Coronary artery (tissue), 2 donors: ENCODE results near the gene FHDC1.

ENCODE experiments used
- DNase-seq: peaks from one replicate; pipeline ENCODE4 v3.0.0-alpha.2; 2017; ENCODE audit warnings: low spot score
- H3K27ac ChIP-seq, 2 donors: fragments of 200-600 bp; sonication (generic); one replicate each; pipeline ENCODE4 v1.5.1; 2016 to 2019
- H3K4me3 ChIP-seq: fragments of 200-600 bp; sonication (generic); 2 replicates; pipeline ENCODE4 v1.5.1; 2016; ENCODE audit warnings: mild to moderate bottlenecking, moderate library complexity
- TF ChIP-seq, protein P1 (sequence below): fragments of 200-600 bp; sonication (generic); IDR thresholded peaks from one replicate; pipeline ENCODE4 v1.5.1; 2019; ENCODE audit warnings: antibody characterized with exemption

Gene FHDC1

DNA sequence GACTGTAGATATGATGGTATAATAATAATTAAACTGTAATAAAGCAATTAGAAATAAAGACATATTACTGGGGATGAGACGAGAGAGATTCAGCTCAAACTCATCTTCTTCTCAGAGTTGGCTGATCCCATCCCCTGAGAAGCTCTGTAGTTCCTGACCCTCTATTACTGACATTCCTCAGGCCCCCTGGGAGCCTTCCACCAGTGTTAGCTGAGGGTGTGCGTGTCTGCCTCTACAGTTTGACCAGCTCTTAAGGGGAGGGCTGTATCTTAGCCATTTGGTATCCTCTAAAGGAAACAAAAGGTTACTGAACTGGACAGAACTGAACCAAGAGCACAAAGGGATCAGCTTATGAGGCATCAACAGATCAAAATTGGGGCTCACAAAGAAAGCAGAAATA lies 11.2 kb downstream of the FHDC1 start:
- DNase-seq = no peak
- Histone ChIP-seq H3K4me3 (no peak overlapping the region), H3K27ac (no peak overlapping the region)
- TF ChIP-seq, protein P1, sequence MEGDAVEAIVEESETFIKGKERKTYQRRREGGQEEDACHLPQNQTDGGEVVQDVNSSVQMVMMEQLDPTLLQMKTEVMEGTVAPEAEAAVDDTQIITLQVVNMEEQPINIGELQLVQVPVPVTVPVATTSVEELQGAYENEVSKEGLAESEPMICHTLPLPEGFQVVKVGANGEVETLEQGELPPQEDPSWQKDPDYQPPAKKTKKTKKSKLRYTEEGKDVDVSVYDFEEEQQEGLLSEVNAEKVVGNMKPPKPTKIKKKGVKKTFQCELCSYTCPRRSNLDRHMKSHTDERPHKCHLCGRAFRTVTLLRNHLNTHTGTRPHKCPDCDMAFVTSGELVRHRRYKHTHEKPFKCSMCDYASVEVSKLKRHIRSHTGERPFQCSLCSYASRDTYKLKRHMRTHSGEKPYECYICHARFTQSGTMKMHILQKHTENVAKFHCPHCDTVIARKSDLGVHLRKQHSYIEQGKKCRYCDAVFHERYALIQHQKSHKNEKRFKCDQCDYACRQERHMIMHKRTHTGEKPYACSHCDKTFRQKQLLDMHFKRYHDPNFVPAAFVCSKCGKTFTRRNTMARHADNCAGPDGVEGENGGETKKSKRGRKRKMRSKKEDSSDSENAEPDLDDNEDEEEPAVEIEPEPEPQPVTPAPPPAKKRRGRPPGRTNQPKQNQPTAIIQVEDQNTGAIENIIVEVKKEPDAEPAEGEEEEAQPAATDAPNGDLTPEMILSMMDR = no peak

DNA sequence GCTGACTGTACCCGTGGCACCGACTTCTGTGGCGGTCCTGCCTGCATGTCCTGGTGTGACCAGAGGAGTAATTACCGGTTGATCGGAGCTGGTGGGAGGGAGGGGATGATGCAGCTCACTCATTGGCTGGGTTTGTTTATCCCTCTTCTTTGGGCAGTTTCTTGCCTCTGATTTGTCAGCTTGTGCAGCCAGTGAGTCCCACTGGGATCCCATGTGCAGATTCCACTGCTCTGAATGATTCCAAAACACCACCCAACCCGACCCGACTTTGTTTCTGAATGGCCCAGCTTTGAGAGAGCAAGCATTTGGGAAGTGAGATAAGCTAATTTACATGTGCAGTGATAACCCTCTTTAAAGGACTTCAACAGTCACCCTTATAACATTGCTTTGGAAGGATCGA lies 13.8 kb downstream of the FHDC1 start:
- Histone ChIP-seq H3K4me3 (no peak overlapping the region), H3K27ac (no peak overlapping the region)
- no peak for DNase-seq
- TF ChIP-seq, protein P1 = no peak

DNA sequence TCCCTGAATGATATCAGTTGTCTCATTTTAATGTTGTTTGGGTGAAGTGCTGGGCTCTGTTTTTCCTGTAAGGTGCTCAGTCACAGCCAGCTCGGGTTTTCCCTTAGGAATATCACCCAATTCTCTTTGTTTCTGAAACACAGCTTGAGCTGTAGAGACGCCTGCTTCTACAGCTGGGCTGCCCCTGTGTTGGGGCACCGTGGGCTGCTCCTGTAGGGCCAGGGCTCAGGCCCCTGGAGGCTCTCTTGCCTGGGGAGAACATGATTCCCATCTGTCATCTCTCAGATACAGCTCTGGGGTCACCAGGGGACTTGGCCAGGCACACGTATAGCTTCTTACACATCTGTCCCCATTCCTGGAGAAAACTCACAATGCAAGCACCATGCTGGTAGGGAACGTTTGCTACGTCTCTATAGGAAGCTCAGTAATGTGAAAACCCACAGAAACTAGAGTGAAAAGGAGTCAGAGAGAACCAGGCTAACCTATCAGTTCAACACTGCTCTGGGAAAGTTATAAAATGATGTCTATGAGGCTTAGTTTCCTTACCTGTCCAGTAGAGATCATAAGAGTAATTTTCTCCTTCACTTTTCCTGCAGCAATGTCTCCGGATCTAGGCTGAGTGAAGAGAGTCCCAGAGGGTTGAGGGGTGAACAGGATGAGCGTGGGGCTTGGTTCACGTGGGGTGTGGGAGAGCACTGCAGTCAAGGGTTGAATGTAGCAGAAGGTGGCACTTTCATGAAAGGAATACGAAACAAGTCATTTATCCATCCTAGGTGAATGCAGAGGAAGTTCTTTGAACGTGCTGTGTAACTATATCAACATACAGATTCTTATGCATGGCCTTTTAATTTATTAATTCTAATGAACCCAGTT lies 14.5 kb downstream of the FHDC1 start:
- TF ChIP-seq, protein P1 = no peak
- no peak for DNase-seq
- Histone ChIP-seq H3K27ac (no peak overlapping the region), H3K4me3 (no peak overlapping the region)

DNA sequence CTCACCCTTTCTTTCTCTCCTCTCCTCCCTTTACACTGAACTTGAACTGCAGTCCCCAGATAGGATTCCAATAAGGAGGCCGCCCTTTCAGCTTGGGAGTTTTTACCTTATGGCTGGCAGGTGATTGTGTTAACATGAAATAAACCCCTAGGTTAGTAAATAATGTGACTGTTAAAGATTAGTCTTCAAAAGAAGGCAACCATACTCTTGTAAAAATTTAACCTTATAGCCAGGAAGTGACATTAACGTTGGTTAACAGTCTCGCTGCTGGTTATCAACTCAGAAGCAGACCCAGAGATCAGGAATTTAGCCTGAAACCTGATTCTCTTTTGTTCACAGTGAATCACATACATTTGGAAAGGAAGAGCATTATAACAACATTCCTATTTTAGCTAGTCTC lies 15.2 kb downstream of the FHDC1 start:
- no peak overlapping the region for H3K27ac ChIP-seq
- TF ChIP-seq, protein P1 = no peak
- no peak for DNase-seq
- no peak overlapping the region for H3K4me3 ChIP-seq

DNA sequence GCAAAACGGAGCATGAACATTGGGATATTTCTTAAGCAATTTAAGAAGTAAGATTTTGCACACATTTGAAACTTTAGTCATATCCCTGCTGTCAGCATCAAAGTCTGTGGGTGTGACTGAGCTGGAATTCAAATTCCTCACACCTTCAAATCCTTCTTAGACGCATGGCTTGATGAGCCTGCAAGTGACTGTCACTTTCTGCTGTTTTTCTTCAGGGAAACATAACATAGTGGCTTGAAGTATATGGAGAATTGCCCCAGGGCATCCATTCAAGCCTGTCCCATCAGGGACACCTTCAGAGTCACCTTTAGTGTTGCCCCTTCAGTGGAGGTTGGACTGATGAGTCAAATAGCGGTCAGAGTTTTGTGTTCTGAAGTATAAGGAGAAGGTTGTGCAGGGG lies 17.4 kb downstream of the FHDC1 start:
- Histone ChIP-seq H3K27ac (no peak overlapping the region), H3K4me3 (no peak overlapping the region)
- TF ChIP-seq, protein P1 = no peak
- no peak for DNase-seq

DNA sequence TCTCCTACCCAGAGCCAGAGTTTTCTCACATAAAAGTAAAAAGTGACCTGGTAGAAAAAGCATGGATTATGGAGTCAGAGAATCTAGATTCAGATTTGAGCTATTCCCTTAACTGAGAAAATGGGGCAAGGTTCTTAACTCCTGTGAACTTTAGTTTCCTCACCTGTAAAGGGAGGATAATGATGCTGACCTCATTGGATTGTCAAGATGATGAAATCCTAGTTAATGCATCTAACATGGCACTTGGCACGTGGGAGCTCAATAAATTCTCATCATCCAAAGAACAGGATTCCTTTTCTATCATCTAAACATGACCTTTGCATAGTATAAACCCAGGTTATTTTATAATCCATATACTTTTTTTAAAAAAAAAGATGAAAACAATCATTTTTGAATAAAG lies 18.6 kb downstream of the FHDC1 start:
- Histone ChIP-seq H3K4me3 (no peak overlapping the region), H3K27ac (no peak overlapping the region)
- TF ChIP-seq, protein P1 = no peak
- no peak for DNase-seq

DNA sequence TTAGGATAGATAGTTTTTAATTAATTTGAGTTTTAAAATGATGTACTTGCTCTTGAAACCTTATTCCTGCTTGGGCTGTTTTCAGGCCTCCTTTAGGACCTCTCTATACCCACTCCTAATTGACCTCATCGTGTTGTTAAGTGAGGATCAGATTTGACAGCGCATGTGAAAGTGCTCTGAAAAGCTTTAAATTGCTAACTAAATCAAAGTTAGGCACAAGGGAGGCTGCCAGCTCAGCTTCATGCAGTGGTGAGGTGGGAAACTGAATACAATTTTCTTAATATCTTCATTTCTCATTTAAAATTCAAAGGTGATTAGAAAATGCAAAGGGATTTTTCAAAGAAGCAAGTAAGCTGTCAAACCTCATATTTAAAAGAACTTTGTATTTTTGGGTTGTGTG lies 20.0 kb downstream of the FHDC1 start:
- Histone ChIP-seq H3K4me3 (no peak overlapping the region), H3K27ac (no peak overlapping the region)
- TF ChIP-seq, protein P1 = no peak
- no peak for DNase-seq
